GM21825 (cell line): Measurements from ENCODE around the gene TMEM269.
A peak's percentile ranks its signal among the peaks of the same experiment; 100 is the strongest.

ENCODE experiments used
- ATAC-seq: cut with Tn5 transposase; IDR thresholded peaks from one replicate; pipeline ENCODE4 v1.9.1; 2021; ENCODE audit warnings: mild to moderate bottlenecking, moderate library complexity; ENCODE audit not compliant: unreplicated experiment

The TMEM269 gene

GRCh38 chr1:42846257-42847110, 61.7 kb downstream of the TMEM269 start, which contains the start of gene ZNF691:
TSS of gene ZNF691 (plus strand) at chr1:42846613. CDS start at chr1:42849659, 3,046 bp downstream.
- ATAC-seq, result peak; percentile 90

DNA sequence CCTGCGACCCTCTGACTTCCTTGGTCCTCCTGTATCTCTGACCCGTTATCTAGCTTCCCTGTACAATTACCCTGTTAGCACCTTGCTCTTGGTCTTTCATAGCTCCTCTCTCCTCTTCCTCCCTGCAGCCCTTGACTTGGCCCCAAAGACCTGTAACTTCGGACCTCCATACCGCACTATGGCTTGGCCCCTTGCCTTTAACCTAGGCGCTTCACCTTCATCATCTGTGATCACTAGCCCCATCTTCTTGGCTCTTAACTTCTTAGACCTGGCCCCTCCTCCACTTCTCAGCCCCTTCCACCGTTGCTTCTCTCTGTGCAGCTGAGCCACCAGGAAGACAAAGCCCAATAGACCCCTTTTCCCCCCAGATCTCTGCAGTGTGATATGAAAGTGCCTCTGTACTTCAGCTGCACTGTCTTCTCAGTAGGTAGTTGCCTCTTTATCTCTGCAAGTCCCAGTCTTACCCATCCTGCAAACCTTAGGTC, 62.4 kb downstream of the TMEM269 start:
- no peak for ATAC-seq

GRCh38 chr1:42847721-42848460, 63.1 kb downstream of the TMEM269 start:
- ATAC-seq, result no peak

- no peak for ATAC-seq
These were observed 64.2 kb downstream of the TMEM269 start for GRCh38 chr1:42848823-42849537.

DNA sequence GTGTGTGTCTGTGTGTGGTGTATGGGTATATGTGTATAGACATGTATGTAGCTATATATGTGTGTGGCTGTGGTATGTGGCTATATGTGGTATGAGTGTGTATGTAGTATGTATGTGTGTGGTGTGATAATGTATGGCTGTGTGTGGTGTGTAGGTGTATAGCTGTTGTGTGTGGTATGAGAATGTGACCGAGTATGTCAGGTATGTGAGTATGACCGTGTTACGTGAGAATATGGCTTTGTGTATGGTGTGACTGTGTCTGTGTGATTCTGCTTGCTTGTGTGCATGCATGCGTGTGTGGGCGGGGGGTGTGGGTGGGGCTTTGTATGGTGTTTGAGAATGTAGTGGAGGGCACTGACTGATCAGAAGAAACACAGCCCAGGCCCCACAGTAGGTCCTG, 65.2 kb downstream of the TMEM269 start:
- no peak for ATAC-seq
